HG02884 (cell line): ENCODE results near the gene VEZF1.

ENCODE experiments used
- ATAC-seq: cut with Tn5 transposase; IDR thresholded peaks from one replicate; pipeline ENCODE4 v1.9.1; 2021; ENCODE audit warnings: mild to moderate bottlenecking, moderate library complexity; ENCODE audit not compliant: unreplicated experiment

Gene VEZF1, protein sequence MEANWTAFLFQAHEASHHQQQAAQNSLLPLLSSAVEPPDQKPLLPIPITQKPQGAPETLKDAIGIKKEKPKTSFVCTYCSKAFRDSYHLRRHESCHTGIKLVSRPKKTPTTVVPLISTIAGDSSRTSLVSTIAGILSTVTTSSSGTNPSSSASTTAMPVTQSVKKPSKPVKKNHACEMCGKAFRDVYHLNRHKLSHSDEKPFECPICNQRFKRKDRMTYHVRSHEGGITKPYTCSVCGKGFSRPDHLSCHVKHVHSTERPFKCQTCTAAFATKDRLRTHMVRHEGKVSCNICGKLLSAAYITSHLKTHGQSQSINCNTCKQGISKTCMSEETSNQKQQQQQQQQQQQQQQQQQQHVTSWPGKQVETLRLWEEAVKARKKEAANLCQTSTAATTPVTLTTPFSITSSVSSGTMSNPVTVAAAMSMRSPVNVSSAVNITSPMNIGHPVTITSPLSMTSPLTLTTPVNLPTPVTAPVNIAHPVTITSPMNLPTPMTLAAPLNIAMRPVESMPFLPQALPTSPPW

DNA sequence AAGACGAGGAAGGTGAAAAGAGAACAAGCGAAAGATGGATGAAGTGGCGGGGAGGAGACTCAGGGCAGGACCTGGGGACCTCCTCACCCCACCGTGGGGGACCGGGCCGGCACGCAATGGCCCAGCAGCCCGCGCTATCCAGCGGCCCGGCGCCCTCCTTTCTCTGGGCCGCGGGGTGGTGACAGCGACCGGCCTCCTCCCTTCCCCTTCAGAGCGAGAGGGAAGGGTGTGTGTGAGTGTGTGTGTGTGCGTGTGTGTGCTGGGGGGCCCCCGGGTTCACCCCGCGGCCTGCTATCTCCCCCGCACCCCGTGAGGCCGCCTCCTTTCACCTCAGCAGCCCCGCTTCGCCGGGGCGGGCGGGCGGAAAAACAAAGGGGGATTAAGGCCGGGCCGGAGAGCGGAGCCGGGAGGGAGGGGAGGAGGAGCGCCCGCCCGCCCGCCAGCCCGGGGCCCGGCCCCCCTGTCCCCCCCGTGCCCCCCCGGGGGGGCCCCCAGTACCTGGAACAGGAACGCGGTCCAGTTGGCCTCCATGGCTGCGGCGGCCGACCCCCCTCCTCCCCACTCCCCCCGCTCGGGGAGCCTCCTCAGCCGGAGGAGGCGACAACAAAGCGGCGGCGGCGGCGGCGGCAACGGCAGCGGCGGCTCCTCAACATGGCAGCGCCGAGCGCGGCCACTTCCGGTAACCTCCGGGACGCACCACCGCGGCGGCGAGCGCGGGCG lies at the start of gene VEZF1:
VEZF1 (minus strand) TSS at position 674 of the 720 bp plus-strand sequence; CDS start at position 531, 143 bp downstream.
- ATAC-seq: peak; percentile 39

DNA sequence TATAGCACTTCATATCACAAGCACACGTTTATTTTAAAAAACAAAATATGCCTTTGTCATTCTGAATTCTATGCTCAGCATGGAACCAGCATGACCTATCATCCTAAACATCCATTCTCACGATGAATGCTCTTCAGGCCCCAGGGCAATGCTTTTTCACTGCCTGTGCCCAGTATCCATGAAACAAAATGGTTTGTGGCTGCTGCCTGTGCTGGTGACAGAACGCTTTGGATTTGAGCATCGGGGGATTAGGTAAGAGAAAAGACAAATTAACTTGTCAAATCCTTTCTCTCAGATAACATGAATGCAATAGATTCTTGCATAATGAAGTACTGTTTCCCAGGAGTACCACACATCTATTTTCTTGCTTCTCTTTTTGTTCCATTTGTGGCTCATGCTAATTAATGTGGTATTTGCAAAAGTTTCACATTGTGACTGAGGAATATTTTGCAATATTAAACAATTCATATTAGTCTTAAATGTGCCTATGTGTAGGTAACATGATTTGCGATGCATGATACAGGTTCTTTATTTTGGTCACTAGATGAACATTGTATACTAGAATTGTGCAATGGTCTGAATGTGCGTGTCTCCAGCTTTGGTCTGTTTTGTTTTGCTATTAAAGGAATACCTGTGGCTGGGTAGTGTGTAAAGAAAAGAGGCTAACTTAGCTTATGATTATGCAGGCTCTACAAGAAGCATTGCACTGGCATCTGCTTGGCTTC lies 44.8 kb upstream of the VEZF1 start:
- no peak for ATAC-seq

DNA sequence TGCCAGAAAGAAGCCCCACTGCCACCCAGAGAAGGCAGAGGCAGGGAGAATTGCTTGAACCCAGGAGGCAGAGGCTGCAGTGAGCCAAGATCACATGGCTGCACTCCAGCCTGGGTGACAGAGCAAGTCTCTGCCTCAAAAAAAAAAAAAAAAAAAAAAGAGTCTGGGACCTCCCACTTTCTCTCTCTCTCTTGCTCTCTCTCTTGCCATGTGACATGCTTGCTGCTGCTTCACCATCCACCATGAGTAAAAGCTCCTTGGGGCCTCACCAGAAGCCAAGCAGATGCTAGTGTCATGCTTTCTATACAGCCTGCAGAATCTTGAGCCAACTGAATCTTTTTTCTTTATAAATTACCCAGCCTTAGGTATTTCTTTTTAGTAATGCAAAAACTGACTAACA lies 40.5 kb upstream of the VEZF1 start:
- no peak for ATAC-seq

DNA sequence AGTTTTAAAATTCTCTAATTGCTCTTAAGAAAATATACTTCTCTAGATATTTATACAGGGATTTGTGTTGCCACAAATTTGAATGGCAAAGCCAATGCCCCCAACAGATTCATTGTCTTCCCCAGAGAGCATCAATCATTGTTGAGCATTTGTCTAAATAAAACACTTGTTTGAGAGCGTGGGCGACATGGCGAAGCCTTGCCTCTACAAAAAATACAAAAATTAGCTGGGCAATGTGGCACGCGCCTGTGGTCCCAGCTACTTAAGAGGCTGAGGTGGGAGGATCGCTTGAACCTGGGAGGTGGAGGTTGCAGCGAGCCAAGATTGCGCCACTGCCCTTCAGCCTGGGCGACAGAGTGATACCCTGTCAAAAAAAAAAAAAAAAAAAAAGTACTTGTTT lies 32.3 kb upstream of the VEZF1 start:
- no peak for ATAC-seq

DNA sequence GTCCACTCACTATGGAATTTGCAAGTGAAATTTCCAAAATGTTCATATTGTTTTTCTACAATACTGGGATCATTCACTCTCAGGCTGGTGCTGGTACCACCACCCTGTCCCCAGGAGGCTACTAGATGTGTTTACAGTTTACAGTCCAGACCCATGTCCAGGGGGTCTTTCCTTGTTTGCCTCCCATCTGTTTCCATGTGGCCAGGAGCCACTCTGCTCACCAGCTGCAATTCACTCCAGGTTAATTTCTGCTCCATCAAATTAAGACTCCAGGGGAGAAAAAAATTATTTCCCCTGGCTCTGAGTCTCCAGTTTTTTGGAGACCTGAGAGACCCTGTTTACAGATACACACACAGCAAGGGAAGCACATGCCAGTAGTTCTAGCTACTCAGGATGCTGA lies 31.5 kb upstream of the VEZF1 start:
- no peak for ATAC-seq

DNA sequence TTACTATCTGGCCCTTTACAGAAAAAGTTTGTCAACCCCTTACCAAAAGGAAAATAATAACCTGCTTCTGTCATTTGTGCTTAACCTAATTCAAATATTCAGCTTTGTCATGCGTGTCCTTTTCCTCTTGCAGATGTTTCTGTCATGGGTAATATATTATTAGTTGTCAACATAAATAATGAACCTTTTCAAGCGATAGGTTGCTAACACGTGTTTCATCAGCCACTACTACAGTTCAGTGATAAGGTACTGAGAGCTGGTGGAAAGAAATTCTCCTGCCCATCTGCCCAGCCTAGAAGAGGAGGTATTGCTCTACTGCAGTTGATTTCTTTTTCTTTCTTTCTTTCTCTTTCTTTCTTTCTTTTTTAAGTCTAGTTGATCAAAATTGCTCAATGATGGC lies 31.0 kb upstream of the VEZF1 start:
- no peak for ATAC-seq

DNA sequence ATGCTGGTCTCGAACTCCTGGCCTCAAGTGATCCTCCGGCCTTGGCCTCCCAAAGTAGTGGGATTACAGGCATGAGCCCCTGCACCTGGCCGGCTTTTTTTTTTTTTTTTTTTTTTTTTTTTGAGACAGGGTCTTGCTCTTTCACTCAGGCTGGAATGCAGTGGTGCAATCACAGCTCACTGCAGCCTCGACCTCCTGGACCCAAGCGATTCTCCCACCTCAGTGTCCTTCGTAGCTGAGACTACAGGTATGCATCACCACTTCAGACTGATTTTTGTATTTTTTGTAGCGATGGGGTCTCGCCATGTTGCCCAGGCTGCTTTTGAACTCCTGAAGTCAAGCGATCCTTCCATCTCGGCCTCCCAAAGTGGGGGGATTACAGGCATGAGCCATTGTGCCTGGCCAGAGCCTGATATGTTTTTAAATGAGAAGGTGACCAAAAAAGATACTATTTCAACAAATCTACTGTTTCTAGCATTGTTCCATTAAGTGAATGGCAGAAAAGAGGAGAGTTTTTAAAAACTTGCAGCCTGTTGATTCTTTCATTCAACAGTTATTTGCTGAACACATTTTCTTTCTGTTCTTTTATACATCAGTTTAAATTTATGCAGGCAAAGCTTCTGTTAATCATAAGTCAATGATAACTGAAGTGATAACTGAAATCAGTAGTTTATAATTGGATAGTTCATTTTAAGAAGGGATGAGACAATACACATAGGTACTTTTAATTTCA lies 22.2 kb upstream of the VEZF1 start:
- no peak for ATAC-seq

DNA sequence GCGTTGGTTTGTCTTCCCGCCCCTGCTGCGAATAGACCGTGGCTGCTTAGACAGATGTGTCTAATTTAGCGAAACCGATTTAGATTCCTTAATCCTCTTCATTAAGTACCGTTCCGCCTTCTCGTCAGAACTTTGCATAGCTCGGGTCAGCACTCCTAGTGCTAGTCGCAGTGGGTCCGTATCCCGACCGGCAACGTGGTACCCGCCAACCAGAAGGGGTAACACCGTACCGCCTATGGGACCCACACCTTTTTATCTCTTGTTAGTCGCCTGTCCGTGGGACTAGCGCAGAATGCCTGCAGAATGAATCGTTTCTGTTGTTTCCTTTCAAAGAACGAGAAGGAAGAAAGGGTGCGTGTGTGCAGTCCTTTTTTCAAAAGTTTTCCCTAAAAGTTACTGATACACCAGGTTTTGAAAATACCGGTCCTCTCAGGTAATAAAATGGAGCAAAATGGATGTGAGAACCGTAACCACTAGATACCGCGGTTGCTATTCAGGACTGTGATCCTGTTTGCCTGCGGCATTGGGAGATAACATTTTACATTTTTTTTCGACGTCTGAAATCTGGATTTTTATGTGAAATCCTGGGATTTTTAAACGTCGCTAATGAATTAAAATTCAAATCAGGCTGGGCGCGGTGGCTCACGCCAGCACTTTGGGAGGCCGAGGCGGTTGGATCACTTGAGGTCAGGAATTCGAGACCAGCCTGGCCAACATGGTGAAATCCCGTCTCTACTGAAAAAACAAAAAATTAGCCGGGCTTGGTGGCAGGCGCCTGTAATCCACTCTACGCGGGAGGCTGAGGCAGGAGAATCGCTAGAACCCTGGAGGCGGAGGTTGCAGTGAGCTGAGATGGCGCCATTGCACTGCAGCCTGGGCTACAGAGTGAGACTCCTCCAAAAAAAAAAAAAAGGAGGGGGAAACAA lies 20.0 kb upstream of the VEZF1 start:
- peak; percentile 22 for ATAC-seq

DNA sequence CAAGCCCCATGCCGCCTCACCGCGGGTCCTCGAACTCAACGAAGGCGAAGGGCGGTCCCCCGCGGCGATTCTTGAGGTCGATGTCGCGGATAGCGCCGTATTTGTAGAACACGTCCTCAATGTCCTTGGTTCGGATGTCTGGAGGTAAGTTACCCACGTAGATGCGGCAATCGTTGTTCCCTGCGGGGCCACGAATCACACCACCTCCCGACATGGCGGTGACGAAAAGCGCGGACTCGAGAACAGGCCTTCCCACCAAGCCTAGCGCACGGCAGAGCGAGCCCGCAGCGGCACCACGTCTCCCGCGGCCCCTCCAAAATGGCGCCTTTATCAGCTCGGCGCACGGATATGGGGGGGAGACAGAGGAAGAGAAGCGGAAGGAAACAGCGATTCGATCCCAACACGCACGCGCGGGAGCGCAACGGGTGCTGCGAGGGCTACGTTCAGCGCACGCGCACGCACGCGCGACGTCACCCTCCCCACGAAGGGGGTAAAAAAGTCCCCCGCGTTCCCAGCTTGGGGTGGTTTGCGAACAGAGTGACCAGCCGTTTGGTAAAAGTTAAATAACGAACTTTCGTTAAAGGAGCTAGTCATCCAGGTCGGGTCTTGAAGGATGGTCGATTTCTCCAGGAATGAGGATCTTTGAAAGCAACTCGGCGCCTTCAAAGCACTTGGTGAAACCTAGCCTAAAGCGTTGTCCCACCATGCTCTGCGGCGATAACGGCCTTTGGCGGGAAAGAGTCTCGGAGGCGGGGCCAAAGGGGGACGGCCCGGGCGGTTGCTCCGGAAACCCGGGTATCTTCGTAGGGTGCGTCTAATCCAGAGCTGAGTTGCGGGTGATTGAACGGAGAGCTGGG lies 19.1 kb upstream of the VEZF1 start, which contains the start of gene SRSF1:
SRSF1 (minus strand) TSS at position 323 of the 857 bp plus-strand sequence; CDS start at position 214, 109 bp downstream.
- peak; percentile 77 for ATAC-seq

DNA sequence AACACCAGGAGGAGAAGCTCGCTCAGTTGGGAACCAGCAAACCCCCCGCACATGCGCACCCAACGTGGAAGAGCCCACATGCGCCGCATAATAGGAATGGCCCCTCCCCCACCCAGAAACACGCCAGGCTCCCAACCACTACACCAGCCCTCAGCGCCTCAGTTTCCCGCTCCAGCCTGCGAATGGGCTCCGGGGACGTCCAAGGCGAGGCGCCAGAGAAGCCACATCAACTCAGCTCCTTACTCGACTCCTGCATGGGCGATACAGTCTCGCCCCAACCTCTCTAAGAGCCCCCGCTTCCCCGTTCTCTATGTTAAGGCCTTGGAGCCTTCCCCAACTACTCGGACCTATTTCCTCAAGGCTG lies 18.5 kb upstream of the VEZF1 start:
- ATAC-seq: peak; percentile 4

DNA sequence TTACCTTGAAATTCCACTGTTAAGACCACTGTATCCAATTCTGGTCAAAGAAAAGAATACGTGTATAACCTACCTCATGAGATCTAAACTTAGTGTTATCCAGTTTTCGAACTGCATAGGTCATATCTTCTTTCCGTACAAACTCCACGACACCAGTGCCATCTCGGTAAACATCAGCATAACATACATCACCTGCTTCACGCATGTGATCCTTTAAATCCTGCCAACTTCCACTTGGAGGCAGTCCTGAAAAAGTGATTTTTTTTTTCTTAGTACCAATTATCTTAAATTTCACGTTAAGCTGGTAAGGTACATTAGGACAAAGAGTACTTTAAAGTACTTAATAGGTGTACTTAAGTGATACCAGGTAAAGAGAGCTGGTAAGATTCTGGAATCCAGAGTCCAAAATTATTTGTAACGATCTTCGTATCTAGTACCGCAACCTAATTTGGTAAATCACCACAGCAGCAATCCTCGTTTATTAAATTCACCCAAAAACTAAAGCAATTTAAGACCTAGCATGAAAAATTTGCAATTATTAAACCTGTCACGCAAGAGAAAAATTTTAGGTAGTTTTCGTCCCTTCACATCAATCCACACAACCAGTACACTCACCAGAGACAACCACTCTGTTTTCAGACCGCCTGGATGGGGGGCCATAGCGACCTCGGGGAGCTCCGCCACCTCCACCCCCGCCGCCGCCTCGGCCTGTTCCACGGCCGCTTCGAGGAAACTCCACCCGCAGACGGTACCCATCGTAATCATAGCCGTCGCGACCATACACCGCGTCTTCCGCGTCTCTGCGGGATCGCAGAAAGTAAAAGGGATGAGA lies 17.9 kb upstream of the VEZF1 start:
- ATAC-seq: no peak

DNA sequence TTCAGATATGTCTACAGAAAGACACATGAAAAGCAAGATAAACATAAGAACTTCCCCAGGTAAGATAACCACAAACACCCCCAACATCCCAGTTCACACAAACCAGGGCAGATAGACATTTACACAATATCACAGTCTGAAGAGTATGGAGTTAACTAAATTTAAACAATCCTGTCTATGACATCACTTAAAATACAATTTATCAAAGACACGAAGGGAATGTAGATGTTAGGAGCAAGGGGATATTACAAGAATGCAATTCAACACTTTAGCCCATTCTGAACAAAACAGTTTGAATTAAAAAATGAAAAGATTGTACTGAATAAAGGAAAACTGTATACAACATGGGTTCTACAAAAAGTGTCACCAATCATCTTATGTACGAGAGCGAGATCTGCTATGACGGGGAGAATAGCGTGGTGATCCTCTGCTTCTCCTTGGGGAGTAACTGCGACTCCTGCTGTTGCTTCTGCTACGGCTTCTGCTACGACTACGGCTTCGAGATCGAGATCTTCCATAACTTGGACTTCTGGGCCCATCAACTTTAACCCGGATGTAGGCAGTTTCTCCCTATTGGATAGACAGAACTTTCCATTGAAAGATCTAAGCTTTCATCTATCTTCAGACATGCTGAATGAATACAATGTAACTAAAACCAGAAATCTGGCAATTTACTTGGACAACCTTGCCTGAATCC lies 17.1 kb upstream of the VEZF1 start:
- ATAC-seq: no peak

DNA sequence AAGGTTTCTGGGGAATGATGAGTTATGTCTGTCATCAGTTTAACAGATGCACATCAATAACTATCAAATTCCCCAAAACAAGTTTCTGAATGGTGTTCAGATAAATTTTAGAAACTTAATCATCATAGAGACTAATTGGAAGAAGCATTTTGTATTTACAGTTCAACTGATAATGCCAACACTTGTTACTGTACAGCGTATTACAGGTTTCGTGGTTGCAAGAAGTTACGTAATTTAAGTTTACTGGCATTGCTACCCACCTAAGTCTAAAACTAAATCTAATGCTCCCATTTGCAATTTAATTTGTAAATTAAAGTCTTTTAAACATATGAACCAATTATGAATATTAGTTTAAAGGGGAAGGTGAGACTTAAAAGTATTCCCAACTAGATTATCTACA lies 16.0 kb upstream of the VEZF1 start:
- ATAC-seq: no peak

DNA sequence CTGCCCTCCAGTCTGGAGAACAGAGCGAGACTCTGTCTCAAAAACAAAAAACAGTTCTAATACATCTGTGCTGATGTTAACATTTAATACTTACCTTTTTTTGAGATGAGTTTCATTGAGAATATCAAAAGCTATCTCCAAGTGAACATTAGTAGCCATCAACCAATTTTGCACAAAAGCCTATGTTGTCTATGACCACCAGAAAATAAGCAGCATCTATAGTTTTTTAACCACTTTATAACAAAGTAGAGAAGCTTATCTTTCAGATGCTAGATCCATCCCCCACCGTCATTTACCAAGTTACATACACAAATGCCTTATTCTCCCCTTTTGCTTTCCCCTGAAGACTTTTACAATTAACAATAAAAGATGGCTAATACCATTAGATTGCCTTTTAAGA lies 14.9 kb upstream of the VEZF1 start:
- ATAC-seq: no peak

DNA sequence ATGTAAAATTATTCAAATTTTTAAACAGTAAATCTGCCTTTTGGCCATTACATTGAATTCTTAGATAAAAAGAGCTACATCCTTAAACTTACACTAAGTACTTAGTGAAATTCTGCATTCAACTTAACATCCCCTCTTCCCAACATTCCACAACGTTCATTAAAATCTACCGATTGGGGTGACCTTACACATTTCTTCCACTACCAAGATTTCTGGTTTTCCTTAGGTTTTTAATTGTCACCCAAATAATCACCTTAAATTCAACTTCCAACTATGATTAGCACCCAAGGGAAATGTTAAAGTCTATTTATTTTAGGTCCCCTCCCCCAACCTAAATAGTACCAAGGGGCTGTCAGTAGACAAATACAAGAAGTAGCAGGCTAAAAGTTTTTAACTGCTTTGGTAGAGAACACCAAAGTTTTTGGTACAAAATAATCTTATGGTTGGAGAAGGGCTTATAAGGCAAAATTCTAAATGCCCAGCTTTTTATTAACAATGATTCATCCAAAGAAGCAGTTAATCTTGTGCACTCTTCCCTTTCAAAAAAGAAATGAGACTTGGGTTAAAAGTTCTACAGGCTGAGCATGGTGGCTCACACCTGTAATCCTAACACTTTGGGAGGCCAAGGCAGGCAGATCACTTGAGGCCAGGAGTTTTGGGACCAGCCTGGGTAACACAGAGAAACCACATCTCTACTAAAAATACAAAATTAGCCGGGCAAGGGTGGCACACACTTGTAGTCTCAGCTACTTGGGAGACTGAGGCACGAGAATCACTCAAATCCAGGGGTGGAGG lies 14.3 kb upstream of the VEZF1 start:
- ATAC-seq: no peak

DNA sequence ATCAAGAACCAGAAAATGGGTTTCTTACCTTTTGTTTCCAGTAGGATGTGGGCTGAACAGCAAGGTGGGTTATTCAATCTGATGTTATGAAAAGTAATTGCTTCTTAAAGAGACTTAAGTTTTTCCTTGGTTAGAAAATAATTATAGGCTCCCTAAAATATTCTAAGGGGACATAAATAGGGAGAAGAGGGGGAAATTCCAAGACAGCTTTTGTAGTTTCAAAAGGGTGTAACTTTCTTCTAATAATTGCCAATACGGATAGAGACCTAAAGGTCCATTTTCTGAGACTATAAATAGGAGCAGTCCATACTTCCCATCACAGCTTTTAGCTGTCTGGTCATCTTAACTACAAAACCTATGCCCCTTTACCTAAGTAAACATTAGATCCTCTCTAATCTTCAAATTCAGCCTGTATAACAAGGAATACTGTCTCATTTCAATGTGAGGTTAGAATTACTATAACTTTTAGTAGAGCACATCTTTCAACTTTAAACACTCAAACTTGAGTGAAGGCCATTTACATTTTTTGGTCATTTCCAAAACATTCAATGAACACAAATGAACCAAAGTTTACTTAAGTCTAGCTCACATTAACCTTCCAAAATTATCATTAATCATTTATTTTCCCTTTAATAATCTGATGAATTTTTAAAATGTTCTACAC lies 13.5 kb upstream of the VEZF1 start:
- no peak for ATAC-seq
